SHP77 (cell line): Measurements from ENCODE around the gene CCDC57.
"Not testable (repeated sequence)": the region's sequence is repeated elsewhere in the genome, so short reads cannot be mapped to it uniquely, and the experiment has no call there.

Experiments used
- DNase-seq, 2 experiments: peaks; one replicate each; lab custom pipeline; 2025; lab: John Stamatoyannopoulos, UW

Gene CCDC57

DNA sequence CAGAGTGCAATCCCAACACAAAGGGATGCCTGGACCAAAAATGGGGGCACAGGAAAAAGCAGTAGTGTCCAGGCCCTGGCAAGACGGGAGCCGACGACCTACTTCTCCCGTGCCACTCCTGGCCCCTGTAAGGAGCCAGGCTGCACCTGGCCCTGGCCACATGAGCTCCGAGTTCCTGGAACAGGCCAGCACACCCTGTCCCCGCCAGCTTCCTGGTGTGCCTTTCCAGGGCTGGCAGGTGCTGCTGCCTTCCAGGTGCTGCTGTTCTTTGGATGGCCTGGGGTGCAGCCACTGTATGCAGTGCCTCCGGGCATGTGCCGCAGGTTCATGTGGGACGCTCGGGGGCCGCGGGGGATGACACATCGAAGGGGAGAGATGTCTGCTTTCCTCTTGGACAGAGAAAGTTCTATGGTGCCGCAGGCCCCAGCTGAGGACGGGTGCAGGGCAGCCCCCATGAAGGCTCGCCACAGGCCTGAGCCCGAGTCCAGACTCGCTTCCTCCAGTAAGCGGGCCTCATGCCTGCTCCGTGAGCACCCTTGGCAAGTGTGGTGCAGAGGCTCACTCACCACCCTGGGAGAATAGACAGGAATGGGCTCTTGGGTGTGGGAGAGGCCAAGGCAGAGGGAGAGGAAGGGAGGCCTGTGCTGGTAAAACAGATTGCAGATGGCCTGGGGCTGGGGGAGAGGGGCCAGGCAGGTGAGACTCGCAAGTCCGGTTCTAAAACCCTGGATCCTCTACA is 59.9 kb downstream of the CCDC57 start:
- DNase-seq: peak in 1 of 2 experiments; percentile 46

GRCh38 chr17:82152114-82152513 is 60.5 kb downstream of the CCDC57 start:
- no peak for DNase-seq

DNA sequence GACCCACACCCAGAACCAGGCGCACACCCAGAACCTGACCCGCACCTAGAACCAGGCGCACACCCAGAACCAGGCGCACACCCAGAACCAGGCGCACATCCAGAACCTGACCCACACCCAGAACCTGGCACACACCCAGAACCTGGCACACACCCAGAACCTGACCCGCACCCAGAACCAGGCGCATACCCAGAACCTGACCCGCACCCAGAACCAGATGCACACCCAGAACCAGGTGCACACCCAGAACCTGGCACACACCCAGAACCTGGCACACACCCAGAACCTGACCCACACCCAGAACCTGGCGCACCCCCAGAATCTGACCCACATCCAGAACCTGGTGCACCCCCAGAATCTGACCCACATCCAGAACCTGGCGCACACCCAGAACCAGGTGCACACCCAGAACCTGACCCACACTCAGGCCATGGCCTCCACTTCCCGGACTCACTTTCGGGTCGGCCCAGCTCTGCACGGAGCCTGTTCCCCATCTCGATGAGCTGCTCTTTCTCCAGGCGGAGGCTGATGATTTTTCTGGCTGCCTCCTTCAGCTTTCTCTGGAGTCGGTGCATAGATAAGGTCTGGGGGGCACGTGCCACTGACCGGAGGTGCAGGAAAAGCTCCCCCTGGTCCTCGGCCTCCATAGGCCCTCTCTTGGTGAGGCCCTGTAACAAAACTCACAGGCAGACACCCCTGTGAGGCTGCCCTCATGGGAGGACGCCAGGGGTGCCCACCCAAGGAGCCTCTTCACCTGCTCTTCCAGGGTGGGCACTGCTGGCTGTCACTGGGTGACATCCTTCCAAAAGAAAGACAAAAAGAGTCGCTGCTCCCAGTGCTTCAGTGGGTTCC is 61.3 kb downstream of the CCDC57 start:
- DNase-seq: no peak

DNA sequence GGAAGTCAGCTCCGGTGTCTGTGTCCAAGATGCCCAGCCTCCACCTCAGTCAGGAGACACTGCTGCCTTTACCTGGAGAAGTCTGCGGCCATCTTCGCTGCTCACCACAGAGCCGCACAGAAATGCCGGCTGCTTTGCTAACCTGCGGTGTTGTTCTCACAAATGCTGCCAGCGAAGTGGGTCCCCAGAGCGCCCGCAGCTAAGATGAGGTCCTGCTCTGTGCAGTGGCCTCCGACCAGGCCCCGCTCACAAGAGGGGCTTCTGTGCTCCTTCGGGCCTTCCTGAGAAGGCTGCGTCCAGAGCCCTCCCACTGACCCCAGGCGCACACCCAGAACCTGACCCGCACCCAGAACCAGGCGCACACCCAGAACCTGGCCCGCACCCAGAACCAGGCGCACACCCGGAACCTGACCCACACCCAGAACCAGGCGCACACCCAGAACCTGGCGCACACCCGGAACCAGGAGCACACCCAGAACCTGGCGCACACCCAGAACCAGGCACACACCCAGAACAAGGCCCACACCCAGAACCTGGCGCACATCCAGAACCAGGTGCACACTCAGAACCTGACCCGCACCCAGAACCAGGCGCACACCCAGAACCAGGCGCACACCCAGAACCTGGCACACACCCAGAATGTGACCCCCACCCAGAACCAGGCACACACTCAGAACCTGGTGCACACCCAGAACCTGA is 63.1 kb downstream of the CCDC57 start:
- DNase-seq: no peak

- no peak for DNase-seq
Observed at GRCh38 chr17:82148997-82149396, 63.6 kb downstream of the CCDC57 start.

GRCh38 chr17:82148011-82148410 is 64.6 kb downstream of the CCDC57 start:
- no peak for DNase-seq

DNA sequence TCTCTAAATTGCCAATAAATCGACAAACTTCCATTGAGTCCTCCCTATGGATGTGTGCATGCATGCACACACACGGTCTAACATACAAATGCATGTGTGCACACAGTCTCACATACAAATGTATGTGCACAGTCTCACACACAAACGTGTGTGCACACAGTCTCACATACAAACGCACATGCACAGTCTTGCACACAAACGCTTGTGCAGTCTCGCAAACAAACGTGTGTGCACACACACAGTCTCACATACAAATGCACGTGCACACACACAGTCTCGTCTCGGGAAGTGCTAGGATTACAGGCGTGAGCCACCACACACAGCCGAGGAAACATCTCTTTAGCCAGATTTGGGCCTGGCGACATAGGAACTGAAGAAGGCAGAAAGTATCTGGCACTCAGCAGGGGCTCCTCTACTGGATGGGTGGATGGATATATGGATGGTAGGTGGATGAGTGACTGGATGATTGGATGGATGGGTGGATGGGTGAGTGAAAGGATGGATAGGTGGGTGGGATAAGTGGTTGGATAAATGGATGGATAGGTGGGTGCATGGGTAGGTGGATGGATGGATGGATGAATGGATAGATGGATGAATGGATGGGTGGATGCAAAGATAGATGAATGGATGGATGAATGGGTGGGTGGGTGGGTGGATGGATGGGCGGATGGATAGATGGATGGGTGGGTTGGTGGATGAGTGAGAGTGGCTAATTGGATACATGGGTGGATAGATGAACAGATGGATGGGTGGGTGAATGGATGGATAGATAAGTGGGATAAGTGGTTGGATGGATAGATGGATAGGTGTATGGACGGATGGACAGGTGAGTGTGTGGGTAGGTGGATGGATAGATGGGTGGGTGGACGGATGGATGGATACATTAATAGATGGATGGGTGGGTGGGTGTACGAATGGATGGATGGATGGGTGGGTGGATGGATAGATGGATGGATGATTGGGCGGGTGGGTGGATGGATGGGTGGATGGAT is 65.7 kb downstream of the CCDC57 start:
- DNase-seq: no peak

GRCh38 chr17:82145550-82146155 is 67.0 kb downstream of the CCDC57 start:
- no peak for DNase-seq

DNA sequence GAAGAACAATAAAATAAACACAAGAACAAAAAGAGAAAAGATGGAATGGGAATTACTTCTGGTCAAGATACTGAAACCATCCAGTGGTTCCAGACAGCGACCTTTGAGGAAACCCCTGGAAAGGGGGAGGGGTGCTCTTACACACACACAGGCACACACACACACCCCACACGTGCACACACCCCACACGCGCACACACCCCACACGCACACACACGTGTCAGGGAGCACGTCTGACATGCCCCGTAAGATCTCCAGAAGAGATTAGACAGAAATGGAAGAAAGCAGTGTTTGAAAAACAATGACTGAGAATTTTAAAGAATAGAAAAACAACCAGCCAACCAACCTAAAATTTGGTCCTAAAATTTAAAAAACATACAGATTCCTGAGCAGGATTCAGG is 69.3 kb downstream of the CCDC57 start:
- no peak for DNase-seq

GRCh38 chr17:82139961-82140360 is 72.7 kb downstream of the CCDC57 start:
- not testable (repeated sequence) for DNase-seq

GRCh38 chr17:82138511-82138992 is 74.1 kb downstream of the CCDC57 start:
- DNase-seq: no peak

DNA sequence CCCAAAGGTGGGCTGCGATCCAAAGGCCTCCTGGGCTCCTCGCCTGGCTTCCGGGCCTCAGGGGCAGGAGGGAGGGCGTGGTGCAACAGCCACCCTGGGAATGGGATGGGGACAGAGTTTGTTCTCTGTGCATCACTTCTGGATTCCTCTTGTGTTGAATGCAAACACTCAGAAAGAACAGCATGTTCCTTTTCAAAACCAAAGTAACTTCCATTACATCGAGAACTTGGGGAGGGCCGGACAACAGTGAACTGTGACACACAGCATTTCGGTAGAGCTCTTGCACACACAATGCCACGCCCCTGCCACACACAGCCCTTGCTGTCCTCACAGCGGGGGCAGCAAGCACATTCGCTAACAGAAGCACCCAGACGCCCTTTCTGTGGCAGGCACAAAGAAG is 78.5 kb downstream of the CCDC57 start:
- DNase-seq: no peak

DNA sequence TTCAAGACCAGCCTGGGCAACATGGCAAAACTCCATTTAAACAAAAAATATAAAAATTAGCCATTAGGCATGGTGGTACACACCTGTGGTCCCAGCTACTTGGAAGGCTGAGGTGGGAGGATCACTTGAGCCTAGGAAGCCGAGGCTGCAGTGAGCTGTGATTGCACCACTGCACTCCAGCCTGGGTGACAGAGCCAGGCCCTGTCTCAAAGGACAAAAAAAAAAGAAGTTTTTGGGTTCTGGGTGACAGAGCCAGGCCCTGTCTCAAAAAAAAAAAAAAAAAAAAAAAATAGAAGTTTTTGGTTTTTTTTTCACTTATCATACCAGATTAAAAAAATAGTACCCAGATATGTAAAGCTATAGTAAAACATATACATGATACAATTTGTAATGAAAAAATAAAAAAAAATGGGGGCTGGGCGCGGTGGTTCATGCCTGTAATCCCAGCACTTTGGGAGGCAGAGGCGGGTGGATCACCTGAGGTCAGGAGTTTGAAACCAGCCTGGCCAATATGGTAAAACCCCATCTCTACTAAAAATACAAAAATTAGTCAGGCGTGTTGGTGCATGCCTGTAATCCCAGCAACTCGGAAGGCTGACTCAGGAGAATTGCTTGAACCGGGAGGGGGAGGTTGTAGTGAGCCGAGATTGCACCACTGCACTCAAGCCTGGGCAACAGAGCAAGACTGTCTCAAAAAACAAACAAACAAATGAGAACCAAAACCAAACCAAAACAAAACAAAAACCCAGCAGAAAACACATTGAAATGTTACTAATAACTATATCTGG is 79.3 kb downstream of the CCDC57 start:
- DNase-seq: not testable (repeated sequence)

DNA sequence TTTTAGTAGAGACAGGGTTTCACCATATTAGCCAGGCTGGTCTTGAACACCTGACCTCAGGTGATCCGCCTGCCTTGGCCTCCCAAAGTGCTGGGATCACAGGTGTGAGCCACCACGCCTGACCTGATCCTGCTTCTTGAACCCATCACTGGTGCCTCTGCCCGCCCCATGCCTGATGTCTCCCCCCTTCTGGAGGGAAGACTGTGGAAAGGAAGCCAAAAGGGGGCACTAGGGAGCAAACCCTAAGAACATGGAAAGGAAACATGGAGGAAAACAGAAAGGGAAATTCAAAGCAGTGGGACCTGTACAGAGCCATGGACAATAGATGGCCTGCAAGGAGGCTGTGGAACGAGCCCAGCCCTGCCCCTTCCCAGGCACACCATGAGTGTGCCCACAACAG is 83.5 kb downstream of the CCDC57 start:
- no peak for DNase-seq

DNA sequence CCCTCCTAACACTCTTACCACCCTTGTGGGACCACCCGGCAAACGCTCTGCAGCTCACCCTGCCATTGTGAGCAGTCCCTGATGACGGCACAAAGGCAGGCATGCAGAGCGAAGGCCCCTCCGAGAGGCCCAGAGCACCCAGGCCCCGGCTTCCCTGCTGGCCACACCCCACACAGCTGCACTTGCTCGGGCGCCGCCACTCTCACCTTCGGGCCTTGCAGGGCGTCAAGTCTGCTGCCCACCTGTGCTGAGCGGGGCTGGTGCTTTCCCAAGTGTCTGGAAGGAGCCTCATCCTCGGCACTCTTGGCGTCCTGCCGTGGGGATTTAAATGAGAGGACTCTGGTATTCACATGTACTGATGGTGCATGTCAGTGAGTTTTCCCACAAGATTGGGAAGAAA is 84.4 kb downstream of the CCDC57 start:
- DNase-seq: no peak

- DNase-seq: no peak
Observed at GRCh38 chr17:82127704-82128103, 84.9 kb downstream of the CCDC57 start.

DNA sequence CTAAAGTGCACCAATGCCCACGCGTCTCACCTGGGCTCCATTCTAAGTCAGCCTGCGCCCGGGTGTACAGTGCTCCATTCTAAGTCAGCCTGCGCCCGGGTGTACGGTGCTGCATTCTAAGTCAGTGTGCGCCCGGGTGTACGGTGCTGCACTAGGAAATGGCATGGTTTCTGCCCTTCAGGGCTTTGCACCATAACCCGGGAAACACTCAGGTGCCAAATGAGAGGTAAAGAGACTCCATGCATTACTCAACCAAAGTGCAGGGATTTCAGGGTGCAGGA is 85.4 kb downstream of the CCDC57 start:
- DNase-seq: no peak

- no peak for DNase-seq
Observed at GRCh38 chr17:82126556-82127314, 85.9 kb downstream of the CCDC57 start.

- DNase-seq: no peak
Observed at GRCh38 chr17:82124101-82124500, 88.5 kb downstream of the CCDC57 start.
